Endometrium (tissue), 2 donors: ENCODE data around the gene CCDC92.
"Not testable (repeated sequence)": the region's sequence is repeated elsewhere in the genome, so short reads cannot be mapped to it uniquely, and the experiment has no call there.

ENCODE experiments used
- FAIRE-seq: peaks from 2 replicates; lab custom pipeline; 2012; peaks lifted over from hg19 to GRCh38; lab: Jason Lieb, UNC
- donor health status: control.
- donor health status: control.

CCDC92 gene

GRCh38 chr12:123949770-123950165 lies 22.9 kb downstream of the CCDC92 start:
- FAIRE-seq, result no peak

GRCh38 chr12:123948796-123949769 lies 23.5 kb downstream of the CCDC92 start:
- no peak for FAIRE-seq

DNA sequence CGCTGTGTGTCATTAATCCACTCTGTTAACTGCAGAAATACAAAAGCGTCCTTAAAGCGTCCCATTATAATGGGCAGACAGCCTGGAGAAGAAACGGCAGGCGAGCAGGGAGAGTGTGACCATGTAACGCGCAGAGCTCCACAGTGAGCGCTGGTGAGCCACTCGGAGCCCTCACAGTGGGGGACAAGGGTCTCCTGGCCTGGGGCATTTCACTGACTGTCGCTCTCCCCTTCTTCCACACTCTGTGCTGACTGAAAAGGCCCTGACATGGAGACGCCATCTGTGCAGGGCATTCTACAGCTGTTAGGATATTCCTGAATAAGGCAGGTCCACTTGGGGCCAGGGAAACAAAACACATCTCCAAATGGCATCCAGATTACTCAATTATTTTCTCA lies 24.2 kb downstream of the CCDC92 start:
- no peak for FAIRE-seq

- FAIRE-seq, result not testable (repeated sequence)
These were observed 25.1 kb downstream of the CCDC92 start for GRCh38 chr12:123947531-123947930.

DNA sequence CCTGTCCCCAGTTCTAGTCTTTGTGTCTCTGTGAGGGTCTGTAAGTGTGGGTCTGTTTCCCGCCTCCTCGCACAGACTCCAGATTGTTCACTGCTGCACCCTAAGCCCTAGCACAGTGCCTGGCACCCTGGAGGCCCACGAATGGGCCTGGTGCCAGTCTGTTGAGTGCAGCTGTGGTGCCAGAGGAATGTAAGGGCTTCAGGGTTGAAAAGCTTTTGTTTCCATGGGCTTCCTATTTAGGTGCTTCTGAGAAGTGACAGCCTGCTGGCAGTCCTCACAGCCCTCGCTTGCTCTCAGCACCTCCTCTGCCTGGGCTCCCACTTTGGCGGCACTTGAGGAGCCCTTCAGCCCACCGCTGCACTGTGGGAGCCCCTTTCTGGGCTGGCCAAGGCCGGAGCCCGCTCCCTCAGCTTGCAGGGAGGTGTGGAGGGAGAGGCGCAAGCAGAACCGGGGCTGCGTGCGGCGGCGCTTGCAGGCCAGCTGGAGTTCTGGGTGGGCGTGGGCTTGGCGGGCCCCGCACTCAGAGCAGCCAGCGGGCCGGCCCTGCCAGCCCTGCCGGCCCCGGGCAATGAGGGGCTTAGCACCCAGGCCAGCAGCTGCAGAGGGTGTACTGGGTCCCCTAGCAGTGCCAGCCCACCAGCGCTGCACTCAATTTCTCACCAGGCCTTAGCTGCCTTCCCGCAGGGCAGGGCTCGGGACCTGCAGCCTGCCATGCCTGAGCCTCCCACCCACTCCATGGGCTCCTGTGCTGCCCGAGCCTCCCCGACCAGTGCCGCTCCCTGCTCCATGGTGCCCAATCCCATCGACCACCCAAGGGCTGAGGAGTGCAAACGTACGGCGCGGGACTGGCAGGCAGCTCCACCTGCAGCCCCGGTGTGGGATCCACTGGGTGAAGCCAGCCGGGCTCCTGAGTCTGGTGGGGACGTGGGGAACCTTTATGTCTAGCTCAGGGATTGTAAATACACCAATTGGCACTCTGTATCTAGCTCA lies 25.8 kb downstream of the CCDC92 start:
- not testable (repeated sequence) for FAIRE-seq

- FAIRE-seq, result no peak
These were observed 26.5 kb downstream of the CCDC92 start for GRCh38 chr12:123946152-123946515.

DNA sequence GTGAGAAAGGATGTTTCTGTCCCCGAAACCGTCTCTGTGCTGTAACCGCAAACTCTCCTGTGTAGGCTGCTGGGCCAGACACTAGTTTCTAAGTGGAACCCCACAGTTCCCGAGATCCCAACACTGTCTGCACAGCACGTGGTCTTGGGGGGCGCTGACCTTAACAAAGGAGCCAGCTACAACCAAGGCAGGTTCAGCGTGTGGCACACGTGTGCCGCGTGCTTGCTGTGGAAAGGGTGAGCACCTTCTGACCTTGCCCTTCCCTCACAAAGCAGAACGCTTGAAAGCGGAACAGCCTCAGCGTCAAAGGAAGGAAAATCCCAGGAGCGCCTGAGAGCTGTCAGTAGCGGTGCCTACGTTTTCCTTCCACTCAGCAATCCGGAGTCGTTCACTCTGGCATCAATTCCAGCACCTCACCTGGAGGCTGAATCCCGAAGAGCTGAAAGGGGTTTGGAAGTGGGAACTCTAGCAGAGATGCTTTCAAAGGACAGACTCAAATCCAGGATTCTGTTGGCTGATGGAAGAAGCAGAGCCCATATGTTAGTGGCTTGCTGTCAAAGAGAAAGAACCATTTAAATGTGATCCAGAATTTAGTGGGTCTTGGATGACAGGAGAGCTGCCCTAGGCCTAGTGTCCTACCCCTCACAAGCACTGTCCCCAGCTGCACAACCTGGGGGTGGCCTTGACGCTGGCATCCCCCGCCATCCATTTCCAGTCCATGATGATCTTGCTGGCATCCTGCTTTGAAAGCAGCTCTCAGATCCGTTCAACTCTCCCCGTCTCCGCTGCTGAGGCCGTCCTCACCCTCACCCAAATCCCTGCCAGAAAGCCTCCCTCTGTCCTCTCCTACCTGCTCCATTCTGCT lies 27.1 kb downstream of the CCDC92 start:
- no peak for FAIRE-seq

DNA sequence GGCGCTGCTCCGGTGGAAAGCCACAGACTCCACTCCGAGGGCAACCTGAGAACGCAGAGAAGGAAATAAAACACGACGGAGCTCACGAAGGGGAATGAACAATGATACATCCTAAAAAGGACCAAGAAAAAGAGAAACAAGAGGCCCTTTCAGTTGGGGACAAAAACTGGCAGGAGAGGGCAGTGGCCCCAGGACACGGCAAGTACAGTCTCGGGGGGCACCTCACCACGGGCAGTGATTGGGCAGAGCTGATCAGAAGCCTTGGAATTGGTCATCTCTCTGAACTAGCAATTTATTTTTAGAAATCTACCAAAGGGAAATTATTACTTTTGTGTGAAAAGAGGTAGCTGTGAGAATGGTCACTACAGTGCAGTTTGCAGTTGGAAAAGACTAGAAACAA lies 27.9 kb downstream of the CCDC92 start:
- no peak for FAIRE-seq

- no peak for FAIRE-seq
These were observed 28.8 kb downstream of the CCDC92 start for GRCh38 chr12:123943816-123944215.

DNA sequence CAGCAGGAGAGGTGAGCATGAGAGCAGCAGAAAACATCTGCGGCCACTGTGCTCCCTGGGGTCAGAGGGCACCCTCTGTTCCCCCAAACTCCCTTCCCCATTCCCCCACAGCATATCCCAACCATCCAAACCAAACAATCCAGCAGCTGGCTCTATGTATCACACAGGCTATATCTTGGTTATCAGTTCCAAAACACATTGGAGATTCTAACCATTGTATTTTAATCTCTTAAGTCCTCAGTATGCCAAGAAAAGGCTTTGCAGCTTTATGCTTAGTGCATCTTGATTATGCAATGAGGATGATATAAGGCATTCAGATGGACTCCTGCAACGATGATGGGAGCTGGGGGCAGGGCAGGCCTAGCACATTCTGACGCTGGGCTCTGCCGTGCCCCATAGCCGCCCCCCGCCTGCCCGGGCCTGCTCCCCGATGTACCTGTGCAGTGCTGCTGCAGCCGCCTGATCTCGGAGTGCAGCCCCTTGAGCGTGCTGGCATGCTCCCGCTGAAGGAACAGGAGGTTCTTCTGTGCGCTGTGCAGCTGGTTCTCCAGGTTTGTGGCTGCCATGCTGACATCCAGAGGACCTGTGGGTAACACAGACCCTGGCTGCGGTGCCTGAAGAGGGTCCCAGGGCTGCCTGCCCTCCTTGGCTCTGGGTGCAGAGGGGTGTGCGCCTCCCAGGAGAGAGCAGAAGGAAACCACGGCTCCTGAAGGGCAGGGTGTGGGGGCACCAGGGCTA lies 29.6 kb downstream of the CCDC92 start:
- FAIRE-seq, result no peak

DNA sequence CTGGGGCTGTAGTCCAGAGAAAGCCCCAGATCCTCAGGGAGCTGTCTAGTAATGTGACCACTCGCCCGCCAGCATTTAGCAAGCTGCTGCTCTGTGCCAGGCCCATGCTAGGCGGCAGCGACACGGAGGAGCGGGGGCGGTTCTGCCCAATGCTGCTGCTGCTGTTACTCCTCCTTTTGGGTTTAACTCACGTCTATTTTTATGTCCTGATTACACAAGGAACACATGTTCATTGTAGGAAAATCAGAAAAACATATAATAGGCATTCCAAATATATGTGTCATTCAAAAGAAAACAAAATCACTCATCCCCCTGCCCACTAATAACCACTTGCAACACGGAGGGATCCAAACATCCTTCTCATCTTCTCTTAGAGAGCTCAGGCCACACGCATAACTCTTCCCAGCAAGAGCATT lies 30.4 kb downstream of the CCDC92 start:
- no peak for FAIRE-seq

- FAIRE-seq, result no peak
These were observed 30.9 kb downstream of the CCDC92 start for GRCh38 chr12:123941624-123942237.

DNA sequence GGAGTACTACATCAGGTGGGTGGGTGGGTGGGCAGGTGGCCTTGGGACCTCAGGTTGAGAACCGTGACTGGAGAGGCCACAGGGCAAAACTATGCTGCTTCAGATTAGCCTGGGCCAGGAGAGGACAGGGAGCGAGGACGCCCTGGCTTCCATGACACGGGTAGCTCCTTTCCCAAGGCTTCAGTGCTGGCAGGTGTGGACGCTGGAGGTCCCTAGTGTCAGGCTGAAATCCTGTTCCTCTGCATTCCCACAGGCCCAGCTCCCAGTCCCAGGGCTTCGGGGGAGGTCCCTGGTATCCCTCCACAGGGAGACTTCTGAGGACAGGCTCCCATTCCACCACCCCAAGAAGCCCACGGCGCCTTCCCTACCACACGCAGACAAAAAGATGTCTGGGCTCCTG lies 31.6 kb downstream of the CCDC92 start:
- FAIRE-seq, result no peak

- FAIRE-seq, result no peak
These were observed 32.0 kb downstream of the CCDC92 start for GRCh38 chr12:123940627-123940966.

DNA sequence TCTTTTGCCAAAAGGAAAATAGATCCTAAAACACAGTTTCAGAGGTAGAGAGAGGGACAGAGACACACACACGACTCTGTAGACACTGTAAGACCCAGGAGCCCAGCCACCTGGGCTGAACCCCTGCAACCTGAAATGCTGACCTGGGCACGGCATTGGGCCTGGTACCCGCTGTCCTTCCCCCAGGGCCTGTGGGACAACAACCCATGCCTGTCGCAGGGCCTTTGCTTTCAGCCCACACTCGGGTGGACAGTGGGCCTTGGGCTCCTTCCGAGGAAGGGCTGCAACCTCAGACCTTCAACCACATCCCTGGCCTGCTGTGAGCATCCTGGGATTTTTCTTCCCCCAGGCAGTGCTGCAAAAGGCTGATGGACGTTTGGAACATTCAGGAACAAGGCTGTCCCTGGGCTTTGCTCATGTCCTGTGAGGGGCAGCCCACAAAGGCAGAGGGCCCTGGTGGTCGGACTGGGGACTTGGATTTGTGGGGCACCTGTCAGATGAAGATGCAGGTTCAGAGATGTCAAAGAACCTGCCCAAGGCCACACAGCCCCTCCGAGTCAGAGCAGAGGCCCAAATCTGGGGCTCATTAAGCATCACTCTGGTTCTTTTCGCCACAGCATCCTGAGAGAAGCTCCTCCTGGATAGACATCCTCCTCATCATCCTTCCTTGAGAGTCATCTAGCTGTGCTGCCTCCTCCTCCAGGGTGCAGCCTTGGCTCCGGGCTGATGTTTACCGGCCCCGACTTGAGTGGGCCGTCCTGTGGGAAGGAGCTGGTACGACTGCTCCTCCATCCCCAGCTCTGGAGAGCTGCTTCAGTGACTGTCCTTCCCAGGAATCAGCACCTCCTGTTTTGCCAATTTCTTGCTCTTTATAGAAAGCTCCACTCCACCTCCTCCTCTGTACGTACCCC lies 32.7 kb downstream of the CCDC92 start:
- FAIRE-seq, result no peak

DNA sequence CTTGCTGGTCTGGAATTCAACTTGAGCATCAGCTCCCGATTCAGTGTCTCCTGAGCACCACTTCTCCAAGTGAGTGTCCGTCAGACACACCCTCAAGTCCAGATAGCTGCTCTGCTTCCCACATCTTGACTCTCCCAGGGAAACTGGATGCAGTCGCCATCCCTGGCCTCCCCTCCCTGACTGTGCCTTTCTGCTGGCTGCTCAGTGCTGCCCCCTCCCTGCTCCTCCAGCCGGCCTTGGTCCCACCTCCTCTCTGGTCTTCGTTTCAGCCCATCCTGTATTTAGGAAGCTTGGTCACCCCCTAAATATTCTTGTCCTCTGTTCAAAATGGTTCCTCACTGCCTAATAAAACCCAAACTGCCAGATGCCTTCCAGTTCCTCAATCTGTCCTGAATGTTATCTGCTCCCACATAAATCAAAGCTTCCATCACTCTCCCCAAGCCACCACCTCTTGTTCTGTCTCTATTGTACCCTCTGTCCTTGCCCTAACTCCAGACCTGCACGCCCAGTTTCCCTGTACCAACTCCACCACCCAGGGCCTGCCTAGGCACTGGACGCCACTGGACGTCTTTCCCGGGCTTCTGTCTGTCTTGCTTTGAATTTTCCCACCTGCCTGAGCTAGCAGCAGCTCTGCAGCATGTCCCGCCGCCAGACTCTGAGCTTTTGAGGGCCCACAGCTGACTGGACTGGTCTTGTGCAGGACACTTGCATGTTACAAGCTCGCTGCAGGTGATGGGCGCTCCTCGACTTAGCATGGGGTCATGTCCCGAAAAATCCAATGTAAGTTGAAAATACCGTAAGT lies 33.8 kb downstream of the CCDC92 start:
- FAIRE-seq, result no peak

DNA sequence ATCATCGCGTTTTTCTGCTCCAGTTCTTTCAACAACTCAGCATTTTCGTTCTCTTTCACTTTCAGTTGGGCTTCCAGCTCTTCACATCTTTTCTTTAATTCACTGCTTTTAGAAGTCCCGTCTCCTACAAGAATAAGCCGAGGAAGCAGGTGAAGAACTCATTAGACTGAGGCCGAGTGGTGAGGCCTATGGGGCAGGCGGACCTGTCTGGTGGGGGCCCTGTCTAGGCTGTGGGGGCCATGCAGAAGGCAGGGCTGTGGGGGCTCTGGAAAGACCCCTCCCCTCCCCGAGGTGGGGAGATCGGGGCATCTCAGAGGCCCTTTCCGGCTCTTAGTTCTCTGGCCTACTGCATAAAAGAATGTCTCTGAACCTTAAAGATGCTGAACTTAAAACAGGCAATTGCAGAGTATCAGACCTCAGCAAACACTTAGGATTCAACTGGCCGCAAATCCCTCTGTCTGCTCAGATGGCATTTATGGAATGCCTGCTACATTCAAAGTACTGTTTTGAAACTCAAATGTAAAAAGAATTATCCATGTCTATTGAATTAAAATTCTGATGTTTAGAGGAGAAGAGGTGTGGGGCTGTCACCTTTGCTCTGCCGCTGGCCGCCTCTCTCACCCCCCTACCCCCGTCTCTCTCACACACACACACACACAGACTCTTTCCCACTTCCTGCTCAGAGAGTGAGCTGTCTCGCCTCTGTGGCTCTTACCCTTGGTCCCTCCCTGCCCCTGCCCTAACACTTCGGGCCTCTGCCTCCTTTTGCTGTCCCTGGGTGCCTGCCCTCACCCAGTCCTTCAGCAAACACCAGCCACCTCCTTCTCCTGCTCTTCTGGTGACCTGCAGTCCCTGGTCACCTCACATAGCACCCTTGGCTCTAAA lies 34.7 kb downstream of the CCDC92 start:
- no peak for FAIRE-seq
